Measurements from ENCODE around the gene MYO9B. TPM values are rescaled to one million over a fixed set of nuclear protein-coding genes. Genes with fewer than 3 reads are reported as not detected.
A peak's percentile ranks its signal among the peaks of the same experiment; 100 is the strongest.

MYO9B gene
- total and polyA plus RNA-seq, 9 of the 15 experiments (the other 6 are each of a cell fraction or from before 2014, with no cell fraction given) = 2.4 to 77.6 (median 23.0) TPM

- TF ChIP-seq REST (IDR thresholded peaks at IDR 0.05; ENCODE audit: borderline replicate concordance) (peak; percentile 77), REST (CRISPR knock-in tag; IDR thresholded peaks at IDR 0.05; ENCODE audit: low read depth) (no peak), NCOR1 (IDR thresholded peaks at IDR 0.05) (no peak), KLF1 (tag; IDR thresholded peaks at IDR 0.05) (no peak), ZNF280B (CRISPR knock-in tag; IDR thresholded peaks at IDR 0.05) (no peak), SIN3A (IDR thresholded peaks at IDR 0.05; ENCODE audit: borderline replicate concordance in 2 of 2, control insufficient read depth in 1 of 2, low read depth in 2 of 2, low read length in 2 of 2) (no peak), FOXJ2 (tag; IDR thresholded peaks at IDR 0.05) (no peak), POLR2G (IDR thresholded peaks at IDR 0.05; ENCODE audit: low read depth, low read length) (peak; percentile 39; the same call in 1 of the 2 replicates), TEAD1 (CRISPR knock-in tag; IDR thresholded peaks at IDR 0.05) (no peak), MEIS2 (IDR thresholded peaks at IDR 0.05; ENCODE audit: partially characterized antibody) (no peak), HDGF (IDR thresholded peaks at IDR 0.05) (peak; percentile 93; the same call in 1 of the 2 replicates), HDAC2 (IDR thresholded peaks at IDR 0.05) (no peak), CTCFL (IDR thresholded peaks at IDR 0.05; ENCODE audit: borderline replicate concordance, insufficient read depth, low read depth, low read length, poor library complexity, severe bottlenecking) (peak; percentile 59)
These were observed 185.3 kb downstream of the MYO9B start (continued) for GRCh38 chr19:17260842-17261325.
